WTC11 (cell line): ENCODE results near the gene GBF1. TPM values are rescaled to one million over a fixed set of nuclear protein-coding genes. Genes with fewer than 3 reads are reported as not detected.

Experiments used
- ATAC-seq: fragments of 200-7000 bp; cut with Tn5 transposase; 2 replicates; pipeline ENCODE4 v1.10.0; 2021; ENCODE audit warnings: mild to moderate bottlenecking, moderate library complexity
- CTCF ChIA-PET: fragments of 300-600 bp; sonication (Branson Sonifier 250); formaldehyde crosslinking; loops from one replicate; lab custom pipeline; 2021; ENCODE audit warnings: antibody characterized with exemption; lab: Charles Lee
- POLR2A ChIA-PET: fragments of 350-600 bp; sonication (Branson Sonifier 250); formaldehyde crosslinking; loops from one replicate; lab custom pipeline; 2021; ENCODE audit warnings: antibody characterized with exemption; lab: Charles Lee
- DNase-seq: peaks from one replicate; pipeline ENCODE4 v3.0.0; 2021; ENCODE audit warnings: low spot score
- H3K27ac Mint-ChIP-seq: 2 replicates; pipeline ENCODE4 v1.8.0; 2021; ENCODE audit warnings: mixed read lengths
- H3K27me3 Mint-ChIP-seq: 2 replicates; pipeline ENCODE4 v1.8.0; 2021; ENCODE audit warnings: low read depth, mild to moderate bottlenecking, moderate library complexity, mixed read lengths
- H3K36me3 Mint-ChIP-seq: 2 replicates; pipeline ENCODE4 v1.8.0; 2021; ENCODE audit warnings: mixed read lengths
- H3K4me1 Mint-ChIP-seq: 2 replicates; pipeline ENCODE4 v1.8.0; 2022; ENCODE audit warnings: mixed read lengths
- H3K4me3 Mint-ChIP-seq: 2 replicates; pipeline ENCODE4 v1.8.0; 2021; ENCODE audit warnings: mild to moderate bottlenecking, moderate library complexity, mixed read lengths
- H3K9me3 Mint-ChIP-seq: 2 replicates; pipeline ENCODE4 v1.8.0; 2021; ENCODE audit warnings: mixed read lengths
- ATF1 ChIP-seq: sonication (generic); formaldehyde crosslinking; IDR thresholded peaks from 2 replicates; pipeline ENCODE4 v1.8.1; 2023; ENCODE audit warnings: mild to moderate bottlenecking, moderate library complexity, missing genetic modification reagents
- ATF2 ChIP-seq: sonication (generic); formaldehyde crosslinking; IDR thresholded peaks from 2 replicates; pipeline ENCODE4 v1.8.1; 2022; ENCODE audit warnings: low read depth, missing genetic modification reagents, borderline replicate concordance
- CREB1 ChIP-seq: sonication (generic); formaldehyde crosslinking; IDR thresholded peaks from 2 replicates; pipeline ENCODE4 v1.8.0; 2023; ENCODE audit warnings: mild to moderate bottlenecking, missing genetic modification reagents
- FOXP4 ChIP-seq: sonication (generic); formaldehyde crosslinking; IDR thresholded peaks from 2 replicates; pipeline ENCODE4 v1.8.0; 2022; ENCODE audit warnings: mild to moderate bottlenecking, missing genetic modification reagents
- GRHL2 ChIP-seq: fragments of 250-450 bp; sonication (Bioruptor Pico); IDR thresholded peaks from 2 replicates; pipeline ENCODE4 v1.8.0; 2022; ENCODE audit warnings: mild to moderate bottlenecking, moderate library complexity; ENCODE audit not compliant: insufficient replicate concordance, severe bottlenecking
- GTF2I ChIP-seq: fragments of 250-450 bp; sonication (Bioruptor Pico); conservative IDR thresholded peaks from 2 replicates; pipeline ENCODE4 v1.4.0; 2021; ENCODE audit warnings: mild to moderate bottlenecking
- IRF2 ChIP-seq: sonication (generic); formaldehyde crosslinking; IDR thresholded peaks from 2 replicates; pipeline ENCODE4 v1.8.0; 2022; ENCODE audit warnings: low read depth, missing genetic modification reagents, borderline replicate concordance
- MAX ChIP-seq: sonication (generic); formaldehyde crosslinking; IDR thresholded peaks from 2 replicates; pipeline ENCODE4 v1.8.0; 2022; ENCODE audit warnings: mild to moderate bottlenecking, missing genetic modification reagents
- MXD4 ChIP-seq: fragments of 250-450 bp; sonication (Bioruptor Pico); IDR thresholded peaks from 2 replicates; pipeline ENCODE4 v1.8.0; 2021; ENCODE audit warnings: mild to moderate bottlenecking, moderate library complexity, borderline replicate concordance
- NR1H2 ChIP-seq: sonication (generic); formaldehyde crosslinking; IDR thresholded peaks from 2 replicates; pipeline ENCODE4 v1.9.0; 2021; ENCODE audit warnings: mild to moderate bottlenecking, moderate library complexity, missing genetic modification reagents
- RELA ChIP-seq: sonication (generic); formaldehyde crosslinking; IDR thresholded peaks from 2 replicates; pipeline ENCODE4 v1.8.1; 2022; ENCODE audit warnings: missing genetic modification reagents, mild to moderate bottlenecking, borderline replicate concordance
- RORB ChIP-seq: fragments of 250-450 bp; sonication (Bioruptor Pico); IDR thresholded peaks from 2 replicates; pipeline ENCODE4 v1.9.0; 2021; ENCODE audit warnings: mild to moderate bottlenecking
- USF1 ChIP-seq: sonication (generic); formaldehyde crosslinking; IDR thresholded peaks from 2 replicates; pipeline ENCODE4 v1.8.0; 2022; ENCODE audit warnings: mild to moderate bottlenecking, missing genetic modification reagents
- ZNF219 ChIP-seq: sonication (generic); formaldehyde crosslinking; IDR thresholded peaks from 2 replicates; pipeline ENCODE4 v1.8.0; 2023; ENCODE audit warnings: missing genetic modification reagents, mild to moderate bottlenecking, borderline replicate concordance
- ZNF263 ChIP-seq: sonication (generic); formaldehyde crosslinking; IDR thresholded peaks from 2 replicates; pipeline ENCODE4 v1.8.1; 2022; ENCODE audit warnings: low read depth, mild to moderate bottlenecking, moderate library complexity, missing genetic modification reagents
- ZSCAN18 ChIP-seq: fragments of 250-450 bp; sonication (Bioruptor Pico); IDR thresholded peaks from 2 replicates; pipeline ENCODE4 v2.1.2; 2022; ENCODE audit warnings: mild to moderate bottlenecking, moderate library complexity
- total RNA-seq: library from RNA; stranded (reverse); gene quantifications from 3 replicates; pipeline ENCODE4 v1.2.3, GENCODE V29; 2021
- TF ChIP-seq, protein P1 (sequence below): sonication (generic); formaldehyde crosslinking; IDR thresholded peaks from 2 replicates; pipeline ENCODE4 v1.8.1; 2023; ENCODE audit warnings: mild to moderate bottlenecking, missing genetic modification reagents, moderate library complexity
- TF ChIP-seq, protein P2 (sequence below): sonication (generic); formaldehyde crosslinking; IDR thresholded peaks from 2 replicates; pipeline ENCODE4 v1.8.0; 2023; ENCODE audit warnings: missing genetic modification reagents
- TF ChIP-seq, protein P3 (sequence below): sonication (generic); formaldehyde crosslinking; IDR thresholded peaks from 2 replicates; pipeline ENCODE4 v1.8.1; 2022; ENCODE audit warnings: mild to moderate bottlenecking, moderate library complexity, missing genetic modification reagents

Gene GBF1
- total RNA-seq, 1 experiment from 2014 or later, result 32.4 TPM

DNA sequence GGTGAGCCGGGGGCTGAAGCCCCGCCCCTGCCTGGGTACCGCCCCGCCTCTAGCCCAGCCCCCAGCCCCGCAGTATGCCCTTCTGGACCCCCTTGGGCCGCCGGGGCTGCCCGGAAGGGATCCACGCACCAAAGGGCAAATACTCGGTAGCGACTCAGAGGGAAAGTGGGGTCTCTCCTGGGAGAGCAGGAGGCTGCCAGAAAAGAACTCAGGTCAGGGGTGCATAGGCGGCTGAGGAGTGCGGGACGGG lies 176.1 kb downstream of the GBF1 start:
- CTCF ChIA-PET, result interaction anchor here (0.6 to 6.7 kb wide), 18 partner anchors 8 to 252 kb away, joined by 3 to 68 read pairs (median 24); partner anchors contain the start of genes C10orf95, CUEDC2, NFKB2 and SUFU
- peak; percentile 51; the same call in 1 of the 2 replicates for ATAC-seq

DNA sequence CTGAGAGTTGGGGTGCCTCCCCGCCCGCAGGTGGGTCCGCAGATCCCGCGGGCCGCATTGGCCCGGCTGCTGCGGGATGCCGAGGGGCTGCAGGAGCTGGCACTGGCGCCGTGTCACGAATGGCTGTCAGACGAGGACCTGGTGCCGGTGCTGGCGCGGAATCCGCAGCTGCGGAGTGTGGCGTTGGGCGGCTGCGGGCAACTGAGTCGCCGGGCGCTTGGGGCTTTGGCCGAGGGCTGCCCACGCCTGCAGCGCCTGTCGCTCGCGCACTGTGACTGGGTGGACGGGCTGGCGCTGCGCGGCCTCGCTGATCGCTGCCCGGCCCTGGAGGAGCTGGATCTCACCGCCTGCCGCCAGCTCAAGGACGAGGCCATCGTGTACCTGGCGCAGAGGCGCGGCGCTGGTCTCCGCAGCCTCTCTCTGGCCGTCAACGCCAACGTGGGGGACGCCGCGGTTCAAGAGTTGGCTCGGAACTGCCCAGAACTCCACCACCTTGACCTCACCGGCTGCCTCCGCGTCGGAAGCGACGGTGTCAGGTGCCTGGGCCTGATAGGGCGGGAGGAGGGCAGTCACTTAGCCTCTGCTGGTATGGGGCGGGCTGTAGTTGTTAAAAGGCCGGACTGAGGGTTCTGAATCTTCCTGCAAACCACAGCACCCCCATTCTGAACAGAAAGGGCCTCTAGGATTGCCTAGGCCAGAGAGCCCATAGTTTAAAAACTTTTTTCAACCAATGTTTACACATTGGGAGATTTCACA lies 176.6 kb downstream of the GBF1 start:
- peaks cover 9% of the 10 kb centered on the region; the same call in 1 of the 2 replicates for H3K36me3 Mint-ChIP-seq
- H3K4me3 Mint-ChIP-seq, result peak overlapping the region; percentile 98
- H3K9me3 Mint-ChIP-seq, result no peaks in the 10 kb centered on the region
- ATAC-seq (peak; percentile 0), DNase-seq (peak; percentile 55)
- peaks cover 5% of the 10 kb centered on the region; the same call in 1 of the 2 replicates for H3K27me3 Mint-ChIP-seq
- CTCF ChIA-PET, result interaction anchor here (0.6 to 6.7 kb wide), 20 partner anchors 9 to 252 kb away, joined by 3 to 68 read pairs (median 18); partner anchors contain the start of genes ACTR1A, C10orf95, CUEDC2 and GBF1
- no peak overlapping the region for H3K27ac Mint-ChIP-seq
- POLR2A ChIA-PET, result interaction anchor here (0.8 to 5.0 kb wide), 7 partner anchors 10 to 300 kb away, joined by 3 to 34 read pairs (median 12); partner anchors contain the start of genes C10orf95, CUEDC2 and NFKB2
- peaks cover 19% of the 10 kb centered on the region for H3K4me1 Mint-ChIP-seq
- TF ChIP-seq, protein P1, sequence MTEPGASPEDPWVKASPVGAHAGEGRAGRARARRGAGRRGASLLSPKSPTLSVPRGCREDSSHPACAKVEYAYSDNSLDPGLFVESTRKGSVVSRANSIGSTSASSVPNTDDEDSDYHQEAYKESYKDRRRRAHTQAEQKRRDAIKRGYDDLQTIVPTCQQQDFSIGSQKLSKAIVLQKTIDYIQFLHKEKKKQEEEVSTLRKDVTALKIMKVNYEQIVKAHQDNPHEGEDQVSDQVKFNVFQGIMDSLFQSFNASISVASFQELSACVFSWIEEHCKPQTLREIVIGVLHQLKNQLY, result no peak
- TF ChIP-seq GTF2I (CRISPR knock-in tag) (no peak), USF1 (CRISPR knock-in tag) (no peak; the same call in 1 of the 2 replicates), ATF1 (CRISPR knock-in tag) (no peak), MXD4 (no peak), NR1H2 (no peak), FOXP4 (CRISPR knock-in tag) (0 out of 2 replicates have a peak, but pooled peaks have one; percentile 27), GRHL2 (CRISPR knock-in tag) (no peak), RELA (CRISPR knock-in tag) (0 out of 2 replicates have a peak, but pooled peaks have one; percentile 74), IRF2 (no peak), RORB (CRISPR knock-in tag) (no peak), ATF2 (no peak), MAX (CRISPR knock-in tag) (no peak), ZSCAN18 (no peak), ZNF263 (0 out of 2 replicates have a peak, but pooled peaks have one; percentile 40), CREB1 (no peak)
- TF ChIP-seq, protein P2, sequence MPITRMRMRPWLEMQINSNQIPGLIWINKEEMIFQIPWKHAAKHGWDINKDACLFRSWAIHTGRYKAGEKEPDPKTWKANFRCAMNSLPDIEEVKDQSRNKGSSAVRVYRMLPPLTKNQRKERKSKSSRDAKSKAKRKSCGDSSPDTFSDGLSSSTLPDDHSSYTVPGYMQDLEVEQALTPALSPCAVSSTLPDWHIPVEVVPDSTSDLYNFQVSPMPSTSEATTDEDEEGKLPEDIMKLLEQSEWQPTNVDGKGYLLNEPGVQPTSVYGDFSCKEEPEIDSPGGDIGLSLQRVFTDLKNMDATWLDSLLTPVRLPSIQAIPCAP (CRISPR knock-in tag), result peak; percentile 19; the same call in 1 of the 2 replicates
- TF ChIP-seq, protein P3, sequence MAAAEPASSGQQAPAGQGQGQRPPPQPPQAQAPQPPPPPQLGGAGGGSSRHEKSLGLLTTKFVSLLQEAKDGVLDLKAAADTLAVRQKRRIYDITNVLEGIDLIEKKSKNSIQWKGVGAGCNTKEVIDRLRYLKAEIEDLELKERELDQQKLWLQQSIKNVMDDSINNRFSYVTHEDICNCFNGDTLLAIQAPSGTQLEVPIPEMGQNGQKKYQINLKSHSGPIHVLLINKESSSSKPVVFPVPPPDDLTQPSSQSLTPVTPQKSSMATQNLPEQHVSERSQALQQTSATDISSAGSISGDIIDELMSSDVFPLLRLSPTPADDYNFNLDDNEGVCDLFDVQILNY (CRISPR knock-in tag), result no peak

More for the DNA sequence above, 176.1 kb downstream of the GBF1 start:
- Mint-ChIP-seq H3K27ac (peak overlapping the region; percentile 78; the same call in 1 of the 2 replicates), H3K4me1 (peaks cover 19% of the 10 kb centered on the region), H3K36me3 (peaks cover 9% of the 10 kb centered on the region; the same call in 1 of the 2 replicates), H3K4me3 (peak overlapping the region; percentile 98), H3K27me3 (peaks cover 5% of the 10 kb centered on the region; the same call in 1 of the 2 replicates), H3K9me3 (no peaks in the 10 kb centered on the region)
- DNase-seq, result no peak
- POLR2A ChIA-PET, result interaction anchor here (0.6 to 5.0 kb wide), 8 partner anchors 10 to 300 kb away, joined by 3 to 34 read pairs (median 12); partner anchors contain the start of genes C10orf95, CUEDC2 and NFKB2
- peak; percentile 75; the same call in 1 of the 2 replicates for TF ChIP-seq FOXP4 (CRISPR knock-in tag)
- no peak for TF ChIP-seq ZNF219 (CRISPR knock-in tag)
